SH-SY5Y (cell line): ENCODE results near the gene NAT14.

Experiments used
- GATA2 ChIP-seq: IDR thresholded peaks from 2 replicates; pipeline ENCODE4 v1.6.1; 2011; ENCODE audit warnings: mild to moderate bottlenecking, low read depth, low read length
- GATA3 ChIP-seq: IDR thresholded peaks from 2 replicates; pipeline ENCODE4 v1.6.1; 2011; ENCODE audit warnings: low read depth, mild to moderate bottlenecking, low read length, moderate library complexity

- TF ChIP-seq GATA2 (no peak), GATA3 (no peak)
Measured at GRCh38 chr19:55442372-55442961, 42.5 kb upstream of the NAT14 start.
